ENCODE measurements around the gene WASF2. TPM values are rescaled to one million over a fixed set of nuclear protein-coding genes. Genes with fewer than 3 reads are reported as not detected.
"Not testable (repeated sequence)": the region's sequence is repeated elsewhere in the genome, so short reads cannot be mapped to it uniquely, and the experiment has no call there.

The WASF2 gene
- total RNA-seq (10 to 100 TPM; 64.4 to 77.9 (median 71.5) TPM), polyA plus RNA-seq (22.1 TPM)
- long read RNA-seq, donor 1, full-length matches to known transcripts: 3 of 104 reads
- long read RNA-seq, donor 1, partial matches to known transcripts: 38 of 104 reads
- long read RNA-seq, donor 1, other reads (novel, unspliced or antisense): 63 of 104 reads
- long read RNA-seq, donor 2, full-length matches to known transcripts: 7 of 32 reads
- long read RNA-seq, donor 2, partial matches to known transcripts: 7 of 32 reads
- long read RNA-seq, donor 2, other reads (novel, unspliced or antisense): 18 of 32 reads
- long read RNA-seq, donor 3, full-length matches to known transcripts: 8 of 167 reads
- long read RNA-seq, donor 3, partial matches to known transcripts: 57 of 167 reads
- long read RNA-seq, donor 3, other reads (novel, unspliced or antisense): 102 of 167 reads
- long read RNA-seq, donor 4, full-length matches to known transcripts: 8 of 38 reads
- long read RNA-seq, donor 4, partial matches to known transcripts: 14 of 38 reads
- long read RNA-seq, donor 4, other reads (novel, unspliced or antisense): 16 of 38 reads

DNA sequence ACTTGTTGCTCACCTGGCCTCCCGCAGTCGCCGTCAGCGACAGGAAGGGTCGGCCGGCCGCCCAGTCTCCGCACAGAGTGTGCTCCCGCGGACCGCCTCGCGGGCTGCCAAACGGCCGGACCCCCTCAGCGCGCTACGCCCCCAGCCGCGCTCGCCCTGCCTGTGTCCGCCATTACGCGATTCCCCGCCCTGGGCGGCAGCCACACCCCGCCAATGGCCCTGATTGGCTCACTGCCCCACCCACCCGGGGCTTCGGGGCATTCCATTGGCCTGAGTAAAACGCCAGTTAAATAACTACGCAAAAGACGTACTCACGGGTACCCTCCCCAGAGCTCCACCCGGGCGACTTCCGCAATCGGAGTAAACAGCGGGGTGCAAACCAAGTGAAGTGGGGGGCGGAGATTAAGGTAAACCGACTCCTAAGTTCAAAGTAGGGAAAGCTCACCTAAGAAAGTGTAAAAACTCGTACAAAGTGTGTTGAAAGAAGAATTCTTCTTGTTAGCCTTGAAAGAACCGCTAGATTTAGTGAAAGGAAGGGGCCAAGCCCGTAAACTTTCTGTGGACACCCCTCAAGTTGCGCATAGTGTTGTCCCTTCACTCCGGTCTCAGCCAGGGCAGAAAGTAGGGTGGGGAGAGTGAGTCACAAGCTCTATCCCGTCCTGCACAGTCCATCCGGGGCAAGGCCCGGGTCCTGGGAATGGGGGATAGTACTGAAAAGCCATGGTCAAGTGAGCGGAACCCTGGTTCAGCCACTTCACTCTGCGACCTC is at the start of gene WASF2:
WASF2 (minus strand) TSS at position 195 of the 769 bp plus-strand sequence. CDS start 61,277 bp downstream, outside the sequence.
- intact Hi-C loops (cut with DNase I): loop anchor here in 2 of 4 donors (5.0 to 10.0 kb wide), 2 partner anchors 55 to 73 kb away; no protein-coding TSS in a partner anchor
- ATAC-seq (peak; percentile 97), DNase-seq (peak; percentile 97 to 99 (median 99))
- Histone ChIP-seq H3K4me3 (ENCODE audit: low read length) (peak within 1 kb of the TSS; percentile 64), H3K4me1 (ENCODE audit: control insufficient read depth, insufficient read depth, low read length) (peaks cover 6% of the 10 kb centered on the region), H3K27me3 (ENCODE audit: control insufficient read depth, insufficient read depth) (no peaks in the 10 kb centered on the region), H3K27ac (ENCODE audit: low read length) (peak within 1 kb of the TSS; percentile 98), H3K9me3 (ENCODE audit: control insufficient read depth, low read length) (no peaks in the 10 kb centered on the region)
- WGBS: 1% methylated on average over 50 of the region's 50 CpGs

DNA sequence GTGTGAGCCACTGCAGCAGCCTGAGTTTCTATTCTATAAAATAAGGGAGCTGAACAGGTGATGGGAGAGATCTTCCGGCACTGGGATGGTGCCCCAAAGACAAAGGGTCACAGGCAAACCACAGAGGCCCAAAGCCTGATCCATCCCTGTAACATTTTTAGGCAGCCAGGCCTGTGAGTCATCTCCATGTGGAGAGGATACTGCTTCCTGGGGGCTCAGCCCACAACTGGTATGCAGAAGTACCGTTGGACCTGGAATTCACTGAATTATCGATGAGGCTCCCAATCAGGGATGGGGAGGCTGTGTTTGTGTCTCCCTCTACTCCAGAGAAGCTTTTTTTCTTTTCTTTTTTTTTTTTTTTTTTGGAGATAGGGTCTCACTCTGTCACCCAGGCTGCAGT is 48.8 kb upstream of the WASF2 start:
- Histone ChIP-seq H3K27ac (ENCODE audit: low read length) (peak overlapping the region; percentile 25), H3K27me3 (ENCODE audit: control insufficient read depth, insufficient read depth) (no peaks in the 10 kb centered on the region), H3K4me3 (ENCODE audit: low read length) (no peak overlapping the region), H3K4me1 (ENCODE audit: control insufficient read depth, insufficient read depth, low read length) (peaks cover 22% of the 10 kb centered on the region), H3K9me3 (ENCODE audit: control insufficient read depth, low read length) (no peaks in the 10 kb centered on the region)
- DNase-seq (no peak), ATAC-seq (no peak)
- WGBS: 48% methylated on average over 3 of the region's 3 CpGs
- intact Hi-C loops (cut with DNase I): no loop called here

DNA sequence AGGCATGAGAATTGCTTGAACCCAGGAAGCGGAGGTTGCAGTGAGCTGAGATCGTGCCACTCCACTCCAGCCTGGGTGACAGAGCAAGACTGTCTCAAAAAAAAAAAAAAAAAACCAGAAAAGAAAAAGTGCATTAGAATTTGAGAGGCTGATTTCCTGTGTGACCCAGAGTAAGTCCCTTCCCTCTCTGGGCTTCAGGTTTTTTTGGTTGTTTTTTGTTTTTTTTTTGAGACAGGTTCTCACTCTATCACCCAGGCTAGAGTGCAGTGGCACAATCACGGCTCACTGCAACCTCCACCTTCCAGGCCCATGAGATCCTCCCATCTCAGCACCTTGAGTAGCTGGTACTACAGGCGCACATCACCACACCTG is 48.3 kb upstream of the WASF2 start:
- intact Hi-C loops (cut with DNase I); H3K27me3 ChIP-seq (ENCODE audit: control insufficient read depth, insufficient read depth); H3K9me3 ChIP-seq (ENCODE audit: control insufficient read depth, low read length); ATAC-seq; DNase-seq; H3K4me3 ChIP-seq (ENCODE audit: low read length): not testable (repeated sequence)
- WGBS: 94% methylated on average over 4 of the region's 4 CpGs
- Histone ChIP-seq H3K4me1 (ENCODE audit: control insufficient read depth, insufficient read depth, low read length) (peaks cover 22% of the 10 kb centered on the region), H3K27ac (ENCODE audit: low read length) (peak overlapping the region; percentile 25)

GRCh38 chr1:27536767-27537166 is 46.8 kb upstream of the WASF2 start:
- H3K4me1 ChIP-seq (ENCODE audit: control insufficient read depth, insufficient read depth, low read length): peaks cover 13% of the 10 kb centered on the region
- H3K27ac ChIP-seq (ENCODE audit: low read length): peak overlapping the region; percentile 86
- 20% methylated on average over 11 of the region's 11 CpGs for WGBS
- H3K4me3 ChIP-seq (ENCODE audit: low read length): no peak overlapping the region
- ATAC-seq (peak; percentile 79 to 90), DNase-seq (peak; percentile 77 to 93 (median 90))
- H3K9me3 ChIP-seq (ENCODE audit: control insufficient read depth, low read length): no peaks in the 10 kb centered on the region
- H3K27me3 ChIP-seq (ENCODE audit: control insufficient read depth, insufficient read depth): no peaks in the 10 kb centered on the region
- intact Hi-C loops (cut with DNase I): no loop called here

GRCh38 chr1:27536010-27536757 is 46.2 kb upstream of the WASF2 start:
- peaks cover 13% of the 10 kb centered on the region for H3K4me1 ChIP-seq (ENCODE audit: control insufficient read depth, insufficient read depth, low read length)
- intact Hi-C loops (cut with DNase I): no loop called here
- peak in 1 of 2 donors; percentile 2 for ATAC-seq
- 44% methylated on average over 15 of the region's 15 CpGs for WGBS
- no peaks in the 10 kb centered on the region for H3K27me3 ChIP-seq (ENCODE audit: control insufficient read depth, insufficient read depth)
- peak overlapping the region; percentile 22 for H3K27ac ChIP-seq (ENCODE audit: low read length)
- H3K4me3 ChIP-seq (ENCODE audit: low read length): no peak overlapping the region
- no peaks in the 10 kb centered on the region for H3K9me3 ChIP-seq (ENCODE audit: control insufficient read depth, low read length)
- DNase-seq: peak in 1 of 3 donors; percentile 57

DNA sequence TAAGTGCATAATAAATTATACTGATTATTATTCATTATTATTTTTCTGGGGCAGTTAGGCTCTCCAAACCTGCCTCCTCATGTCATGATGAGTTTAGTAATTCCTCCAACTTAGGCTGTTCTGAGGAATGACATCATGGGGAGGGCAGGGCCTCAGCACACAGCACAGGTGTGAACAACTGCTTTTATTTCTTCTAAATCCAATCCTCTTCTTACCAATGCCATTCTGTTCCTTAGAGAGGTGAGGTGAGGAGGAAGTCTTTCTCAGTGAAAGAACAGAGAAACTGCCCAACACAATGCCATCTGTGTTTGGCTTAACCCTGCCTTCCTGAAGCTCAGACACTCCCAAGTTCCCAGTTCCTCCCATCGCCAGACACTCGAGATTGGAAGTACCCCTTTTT is 45.4 kb upstream of the WASF2 start:
- ATAC-seq (no peak), DNase-seq (no peak)
- H3K4me1 ChIP-seq (ENCODE audit: control insufficient read depth, insufficient read depth, low read length): peaks cover 13% of the 10 kb centered on the region
- intact Hi-C loops (cut with DNase I): no loop called here
- H3K27me3 ChIP-seq (ENCODE audit: control insufficient read depth, insufficient read depth): no peaks in the 10 kb centered on the region
- no peaks in the 10 kb centered on the region for H3K9me3 ChIP-seq (ENCODE audit: control insufficient read depth, low read length)
- WGBS: 21% methylated on average over 2 of the region's 2 CpGs
- peak overlapping the region; percentile 22 for H3K27ac ChIP-seq (ENCODE audit: low read length)
- no peak overlapping the region for H3K4me3 ChIP-seq (ENCODE audit: low read length)

DNA sequence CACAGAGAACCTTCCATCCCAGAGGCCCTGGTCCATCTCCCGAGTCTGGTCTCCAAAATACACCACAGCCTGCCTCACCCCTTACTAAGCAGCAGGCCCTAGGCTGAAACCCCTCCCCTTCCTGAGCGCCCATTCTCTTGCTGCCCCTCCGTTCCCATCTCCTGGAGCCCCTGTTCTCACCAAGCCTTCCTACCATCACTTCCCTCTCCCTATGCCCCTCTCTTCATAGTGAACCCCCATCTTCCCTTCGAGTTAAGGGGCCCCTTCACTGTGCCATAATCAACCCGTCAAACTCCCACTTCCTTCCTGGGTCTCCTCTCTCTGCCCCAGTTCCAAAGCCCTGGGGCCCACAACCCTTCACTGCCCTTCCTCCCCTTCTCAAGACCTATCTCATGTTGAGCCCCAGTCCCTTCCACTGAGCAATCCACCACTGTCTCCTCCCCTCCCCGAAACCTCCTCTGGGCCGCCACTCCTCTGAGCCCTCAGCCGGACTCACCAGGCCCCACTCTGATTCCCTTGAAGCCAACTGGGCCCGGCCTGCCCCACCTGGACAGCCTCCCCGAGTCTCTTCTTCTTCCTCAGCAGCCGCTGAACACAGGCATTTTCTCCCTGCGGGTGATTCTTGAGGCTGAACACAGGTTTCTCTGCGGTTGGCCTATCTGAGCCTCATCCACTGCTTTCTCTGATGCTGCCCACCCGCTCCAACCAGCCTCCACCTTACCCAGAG is 42.2 kb upstream of the WASF2 start:
- Histone ChIP-seq H3K4me3 (ENCODE audit: low read length) (no peak overlapping the region), H3K27me3 (ENCODE audit: control insufficient read depth, insufficient read depth) (no peaks in the 10 kb centered on the region), H3K9me3 (ENCODE audit: control insufficient read depth, low read length) (no peaks in the 10 kb centered on the region), H3K4me1 (ENCODE audit: control insufficient read depth, insufficient read depth, low read length) (peaks cover 25% of the 10 kb centered on the region), H3K27ac (ENCODE audit: low read length) (no peak overlapping the region)
- intact Hi-C loops (cut with DNase I): no loop called here
- DNase-seq: peak in 1 of 3 donors; percentile 50
- 87% methylated on average over 14 of the region's 14 CpGs for WGBS
- ATAC-seq: no peak

GRCh38 chr1:27530192-27530591 is 40.2 kb upstream of the WASF2 start:
- DNase-seq (no peak), ATAC-seq (no peak)
- no peak overlapping the region for H3K27ac ChIP-seq (ENCODE audit: low read length)
- 97% methylated on average over 10 of the region's 10 CpGs for WGBS
- intact Hi-C loops (cut with DNase I): no loop called here
- no peak overlapping the region for H3K4me3 ChIP-seq (ENCODE audit: low read length)
- H3K27me3 ChIP-seq (ENCODE audit: control insufficient read depth, insufficient read depth): no peaks in the 10 kb centered on the region
- no peaks in the 10 kb centered on the region for H3K9me3 ChIP-seq (ENCODE audit: control insufficient read depth, low read length)
- peaks cover 27% of the 10 kb centered on the region for H3K4me1 ChIP-seq (ENCODE audit: control insufficient read depth, insufficient read depth, low read length)

- Histone ChIP-seq H3K27ac (ENCODE audit: low read length) (peak overlapping the region; percentile 48), H3K27me3 (ENCODE audit: control insufficient read depth, insufficient read depth) (no peaks in the 10 kb centered on the region), H3K9me3 (ENCODE audit: control insufficient read depth, low read length) (no peaks in the 10 kb centered on the region), H3K4me3 (ENCODE audit: low read length) (no peak overlapping the region), H3K4me1 (ENCODE audit: control insufficient read depth, insufficient read depth, low read length) (peaks cover 28% of the 10 kb centered on the region)
- DNase-seq: peak in 1 of 3 donors; percentile 34
- WGBS: 56% methylated on average over 5 of the region's 5 CpGs
- no peak for ATAC-seq
- intact Hi-C loops (cut with DNase I): loop anchor here in 2 of 4 donors (5.0 to 10.0 kb wide), 3 partner anchors 38 to 495 kb away; partner anchors contain the start of gene AHDC1 (in 1 of the 2)
Measured at GRCh38 chr1:27529704-27530018, 39.7 kb upstream of the WASF2 start.
